PC-3 (cell line): ENCODE measurements around the gene FUBP3. TPM values are rescaled to one million over a fixed set of nuclear protein-coding genes. Genes with fewer than 3 reads are reported as not detected.
A peak's percentile ranks its signal among the peaks of the same experiment; 100 is the strongest.

Source experiments
- ATAC-seq: fragments of 200-7000 bp; cut with Tn5 transposase; 2 replicates; pipeline ENCODE4 v1.9.1; 2020; ENCODE audit warnings: mild to moderate bottlenecking, moderate library complexity
- BruUV-seq: library from RNA; stranded (reverse); fragments of 400-500 nt; replicated peaks from 2 replicates; lab custom pipeline; 2021; lab: Mats Ljungman, UMichigan
- CTCF ChIA-PET: fragments of 300-600 bp; sonication (Branson Sonifier 250); formaldehyde crosslinking; loops from one replicate; lab custom pipeline; 2022; ENCODE audit warnings: antibody characterized with exemption; lab: Charles Lee
- POLR2A ChIA-PET: fragments of 300-600 bp; sonication (Branson Sonifier 250); formaldehyde crosslinking; loops from one replicate; lab custom pipeline; 2022; ENCODE audit warnings: antibody characterized with exemption; ENCODE audit not compliant: unreplicated experiment; lab: Charles Lee
- DNase-seq: peaks from one replicate; pipeline ENCODE4 v3.0.0-alpha.2; 2015
- H2AFZ ChIP-seq: fragments of 300-600 bp; sonication (generic); 2 replicates; pipeline ENCODE4 v1.6.0; 2016; ENCODE audit warnings: antibody characterized with exemption, low read length
- H3F3A ChIP-seq: fragments of 300-600 bp; sonication (generic); one replicate; pipeline ENCODE4 v1.6.0; 2017; ENCODE audit warnings: antibody characterized with exemption, low read length, control low read depth, mild to moderate bottlenecking; ENCODE audit not compliant: unreplicated experiment
- H3K27ac ChIP-seq: fragments of 300-600 bp; sonication (generic); 2 replicates; pipeline ENCODE4 v1.5.1; 2016; ENCODE audit warnings: mild to moderate bottlenecking, low read length
- H3K27me3 ChIP-seq: fragments of 300-600 bp; sonication (generic); 2 replicates; pipeline ENCODE4 v1.6.1; 2016; ENCODE audit warnings: low read length, mixed read lengths
- H3K36me3 ChIP-seq: fragments of 300-600 bp; sonication (generic); 2 replicates; pipeline ENCODE4 v1.6.1; 2016; ENCODE audit warnings: low read depth, mixed run types, low read length, mixed read lengths
- H3K4me1 ChIP-seq: fragments of 300-600 bp; sonication (generic); 2 replicates; pipeline ENCODE4 v1.5.1; 2016; ENCODE audit warnings: low read length; ENCODE audit not compliant: insufficient read depth
- H3K4me2 ChIP-seq: fragments of 300-600 bp; sonication (generic); 2 replicates; pipeline ENCODE4 v1.6.0; 2016; ENCODE audit warnings: low read length
- H3K4me3 ChIP-seq: fragments of 300-600 bp; sonication (generic); 2 replicates; pipeline ENCODE4 v1.5.1; 2016; ENCODE audit warnings: mild to moderate bottlenecking, low read length, mixed read lengths
- H3K79me2 ChIP-seq: fragments of 300-600 bp; sonication (generic); 2 replicates; pipeline ENCODE4 v1.6.1; 2017; ENCODE audit warnings: low read length, mixed read lengths
- H3K9ac ChIP-seq: fragments of 300-600 bp; sonication (generic); 2 replicates; pipeline ENCODE4 v1.6.0; 2016; ENCODE audit warnings: mild to moderate bottlenecking, low read length
- H3K9me2 ChIP-seq: fragments of 300-600 bp; sonication (generic); replicated peaks from 2 replicates; pipeline ENCODE4 v1.6.1; 2016; ENCODE audit warnings: mixed run types, low read length, mixed read lengths
- H3K9me3 ChIP-seq: fragments of 300-600 bp; sonication (generic); 2 replicates; pipeline ENCODE4 v1.6.1; 2016; ENCODE audit warnings: low read length, mixed read lengths
- H4K20me1 ChIP-seq: fragments of 300-600 bp; sonication (generic); 2 replicates; pipeline ENCODE4 v1.6.1; 2016; ENCODE audit warnings: low read length, mixed read lengths
- CTCF ChIP-seq: fragments of 300-600 bp; sonication (generic); conservative IDR thresholded peaks from 2 replicates; pipeline ENCODE4 v1.5.1; 2017; ENCODE audit warnings: antibody characterized with exemption, low read depth, mild to moderate bottlenecking, low read length
- EZH2 ChIP-seq: fragments of 300-600 bp; sonication (generic); IDR thresholded peaks from one replicate; pipeline ENCODE4 v1.6.1; 2017; ENCODE audit warnings: antibody characterized with exemption, mild to moderate bottlenecking, low read length; ENCODE audit not compliant: unreplicated experiment
- EZH2phosphoT487 ChIP-seq: fragments of 300-600 bp; sonication (generic); IDR thresholded peaks from 2 replicates; pipeline ENCODE4 v1.6.1; 2018; ENCODE audit warnings: mild to moderate bottlenecking, antibody characterized with exemption, low read length, borderline replicate concordance
- intact Hi-C: fragments of 100-400 bp; cut with micrococcal nuclease; formaldehyde crosslinking; loops from 2 replicates; pipeline ENCODE4 v1.9.0; 2023
- total RNA-seq: library from RNA; depleted of rRNA; stranded (reverse); fragments of >200 nt; gene quantifications from 2 replicates; pipeline ENCODE4 v1.2.3, GENCODE V29; 2014

The FUBP3 gene
- total RNA-seq, 1 experiment from 2014 or later = 53.7 TPM

- no TSS peak for BruUV-seq
- DNase-seq (peak; percentile 28), ATAC-seq (no peak)
- ChIA-PET CTCF (no interaction called here), POLR2A (no interaction called here)
- Histone ChIP-seq H4K20me1 (no peaks in the 10 kb centered on the region), H3K79me2 (no peaks in the 10 kb centered on the region), H3F3A (no peaks in the 10 kb centered on the region), H3K27ac (no peak overlapping the region), H3K9me3 (no peaks in the 10 kb centered on the region), H3K9me2 (no peaks in the 10 kb centered on the region), H2AFZ (no peak overlapping the region), H3K4me3 (no peak overlapping the region), H3K4me2 (no peak overlapping the region), H3K4me1 (no peaks in the 10 kb centered on the region), H3K9ac (no peak overlapping the region), H3K27me3 (peaks cover 40% of the 10 kb centered on the region), H3K36me3 (no peaks in the 10 kb centered on the region)
- intact Hi-C loops = no loop called here
- TF ChIP-seq CTCF = no peak
- TF ChIP-seq EZH2phosphoT487 = no peak
- no peak for TF ChIP-seq EZH2
Measured at GRCh38 chr9:130667120-130667435, 87.7 kb downstream of the FUBP3 start.

GRCh38 chr9:130668196-130668595 is 88.8 kb downstream of the FUBP3 start:
- H3K4me3 ChIP-seq = no peak overlapping the region
- BruUV-seq = no TSS peak
- peaks cover 32% of the 10 kb centered on the region for H3K27me3 ChIP-seq
- H3K36me3 ChIP-seq = no peaks in the 10 kb centered on the region
- H3K9me3 ChIP-seq = no peaks in the 10 kb centered on the region
- H3K27ac ChIP-seq = no peak overlapping the region
- ChIA-PET CTCF (no interaction called here), POLR2A (no interaction called here)
- intact Hi-C loops = no loop called here
- DNase-seq = no peak
- H2AFZ ChIP-seq = no peak overlapping the region
- no peaks in the 10 kb centered on the region for H3F3A ChIP-seq
- no peak for TF ChIP-seq EZH2phosphoT487
- TF ChIP-seq CTCF = no peak
- TF ChIP-seq EZH2 = no peak
- no peak overlapping the region for H3K4me2 ChIP-seq
- no peak for ATAC-seq
- no peak overlapping the region for H3K9ac ChIP-seq
- no peaks in the 10 kb centered on the region for H4K20me1 ChIP-seq
- H3K9me2 ChIP-seq = no peaks in the 10 kb centered on the region
- H3K79me2 ChIP-seq = no peaks in the 10 kb centered on the region
- H3K4me1 ChIP-seq = no peaks in the 10 kb centered on the region

DNA sequence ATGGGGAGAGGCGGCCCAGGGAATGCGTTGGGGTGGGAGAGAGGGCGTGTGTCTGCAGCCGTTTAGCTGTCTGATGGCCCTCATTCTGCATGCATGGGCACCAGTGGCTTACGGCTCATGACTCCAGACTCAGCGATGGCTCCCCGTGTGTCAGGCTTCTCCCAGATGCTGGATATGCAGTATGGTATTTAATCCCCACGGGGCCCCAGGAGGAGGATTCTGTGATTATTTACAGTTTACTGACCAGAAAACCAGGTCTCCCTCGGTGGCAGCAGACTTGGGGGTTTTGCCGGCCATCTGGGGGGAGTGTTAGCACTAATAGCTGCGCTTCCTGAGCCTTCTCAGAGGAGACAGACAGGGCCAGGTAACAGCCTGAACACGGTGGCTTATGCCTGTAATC is 89.3 kb downstream of the FUBP3 start:
- Histone ChIP-seq H3K4me3 (no peak overlapping the region), H3K36me3 (no peaks in the 10 kb centered on the region), H3F3A (no peaks in the 10 kb centered on the region), H3K4me1 (no peaks in the 10 kb centered on the region), H3K9ac (no peak overlapping the region), H4K20me1 (no peaks in the 10 kb centered on the region), H2AFZ (no peak overlapping the region), H3K9me3 (no peaks in the 10 kb centered on the region), H3K9me2 (no peaks in the 10 kb centered on the region), H3K79me2 (no peaks in the 10 kb centered on the region), H3K27me3 (peaks cover 27% of the 10 kb centered on the region), H3K27ac (no peak overlapping the region), H3K4me2 (no peak overlapping the region)
- ChIA-PET POLR2A (no interaction called here), CTCF (no interaction called here)
- intact Hi-C loops = no loop called here
- no TSS peak for BruUV-seq
- TF ChIP-seq EZH2phosphoT487 (no peak), CTCF (no peak)
- ATAC-seq (no peak), DNase-seq (no peak)
